ENCODE measurements around the gene PPEF1. TPM values are rescaled to one million over a fixed set of nuclear protein-coding genes. Genes with fewer than 3 reads are reported as not detected.

PPEF1 gene
- total and polyA plus RNA-seq, 2 experiments from 2014 or later, result 0.76 TPM; not detected in 1

DNA sequence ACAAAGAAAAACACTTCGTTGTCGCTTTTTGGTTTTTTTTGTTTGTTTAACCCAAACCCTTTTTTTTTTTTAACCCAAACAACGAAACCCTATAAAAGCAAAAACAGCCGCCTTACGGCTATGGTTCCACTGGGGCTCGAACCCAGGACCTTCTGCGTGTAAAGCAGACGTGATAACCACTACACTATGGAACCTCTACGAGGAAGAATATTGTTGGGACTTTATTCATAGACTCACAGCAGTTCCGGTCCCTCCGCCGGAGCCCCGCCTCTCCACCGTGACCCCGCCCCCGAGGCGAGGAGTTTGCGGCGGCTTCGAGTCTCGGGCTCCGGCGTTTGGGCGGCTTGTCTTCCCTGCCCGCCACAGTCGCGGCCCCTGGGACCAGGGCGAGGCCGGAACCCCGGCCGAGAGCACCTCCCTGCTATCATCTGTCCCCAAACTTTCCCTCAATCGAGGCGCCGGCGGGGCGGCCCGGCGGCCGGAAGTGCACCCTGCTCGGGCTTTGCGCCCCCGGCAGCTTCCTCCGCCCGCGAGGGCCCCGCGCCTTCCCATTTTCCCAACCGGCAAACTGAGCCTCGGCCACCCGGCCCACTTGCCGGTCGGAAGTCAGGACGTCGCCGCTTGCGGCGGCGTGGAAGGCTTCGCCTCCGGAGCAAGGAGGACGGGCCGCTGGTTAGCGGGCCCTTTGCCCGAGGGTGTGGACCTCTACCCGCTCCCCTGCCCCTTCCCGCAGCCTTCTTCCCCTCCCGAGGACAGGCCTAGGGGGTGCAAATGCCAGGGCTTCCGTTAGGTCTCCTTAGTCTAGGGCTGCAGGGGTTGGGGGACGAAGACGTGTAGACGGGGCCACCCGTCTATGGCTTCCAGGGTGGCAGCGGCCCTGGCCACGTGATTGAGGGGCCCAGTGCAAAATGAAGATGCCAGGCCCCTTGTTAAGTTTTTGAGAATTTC lies 32.4 kb upstream of the PPEF1 start:
- Histone ChIP-seq H2AFZ (peak overlapping the region; percentile 56), H3K36me3 (ENCODE audit: insufficient read depth) (no peaks in the 10 kb centered on the region), H3K4me2 (peak overlapping the region; percentile 71), H3F3A (replicated peaks; ENCODE audit: low read depth) (no peaks in the 10 kb centered on the region), H3K9me2 (ENCODE audit: insufficient read depth) (no peaks in the 10 kb centered on the region), H3K27me3 (ENCODE audit: insufficient read depth) (no peaks in the 10 kb centered on the region), H3K79me2 (replicated peaks; ENCODE audit: insufficient read depth) (no peaks in the 10 kb centered on the region), H3K4me3 (peak overlapping the region; percentile 69), H4K20me1 (replicated peaks; ENCODE audit: insufficient read depth) (no peaks in the 10 kb centered on the region), H3K27ac (ENCODE audit: low read depth) (no peak overlapping the region; the same call in 1 of the 2 replicates), H3K4me1 (ENCODE audit: insufficient read depth) (no peaks in the 10 kb centered on the region)
- DNase-seq (ENCODE audit: low spot score), result peak; percentile 70
- Mint-ChIP-seq H3K27me3 (ENCODE audit: insufficient read depth, low read depth, poor library complexity) (peaks cover 10% of the 10 kb centered on the region), H3K4me1 (no peaks in the 10 kb centered on the region), H3K9me3 (no peaks in the 10 kb centered on the region), H3K36me3 (ENCODE audit: low read depth) (no peaks in the 10 kb centered on the region), H3K27ac (no peak overlapping the region), H3K4me3 (peak overlapping the region; percentile 74)
- no peak for TF ChIP-seq POLR2AphosphoS5 (IDR thresholded peaks at IDR 0.05; ENCODE audit: low read depth)
- TF ChIP-seq ZNF462 (CRISPR knock-in tag; IDR thresholded peaks at IDR 0.05), result no peak
- no peak for TF ChIP-seq CREB1 (CRISPR knock-in tag; IDR thresholded peaks at IDR 0.05; ENCODE audit: low read depth)
- no peak for TF ChIP-seq ZNF331 (CRISPR knock-in tag; IDR thresholded peaks at IDR 0.05; ENCODE audit: low read depth)
- no peak for TF ChIP-seq JUNB (IDR thresholded peaks at IDR 0.05; ENCODE audit: unreplicated experiment)
- TF ChIP-seq, protein P1, sequence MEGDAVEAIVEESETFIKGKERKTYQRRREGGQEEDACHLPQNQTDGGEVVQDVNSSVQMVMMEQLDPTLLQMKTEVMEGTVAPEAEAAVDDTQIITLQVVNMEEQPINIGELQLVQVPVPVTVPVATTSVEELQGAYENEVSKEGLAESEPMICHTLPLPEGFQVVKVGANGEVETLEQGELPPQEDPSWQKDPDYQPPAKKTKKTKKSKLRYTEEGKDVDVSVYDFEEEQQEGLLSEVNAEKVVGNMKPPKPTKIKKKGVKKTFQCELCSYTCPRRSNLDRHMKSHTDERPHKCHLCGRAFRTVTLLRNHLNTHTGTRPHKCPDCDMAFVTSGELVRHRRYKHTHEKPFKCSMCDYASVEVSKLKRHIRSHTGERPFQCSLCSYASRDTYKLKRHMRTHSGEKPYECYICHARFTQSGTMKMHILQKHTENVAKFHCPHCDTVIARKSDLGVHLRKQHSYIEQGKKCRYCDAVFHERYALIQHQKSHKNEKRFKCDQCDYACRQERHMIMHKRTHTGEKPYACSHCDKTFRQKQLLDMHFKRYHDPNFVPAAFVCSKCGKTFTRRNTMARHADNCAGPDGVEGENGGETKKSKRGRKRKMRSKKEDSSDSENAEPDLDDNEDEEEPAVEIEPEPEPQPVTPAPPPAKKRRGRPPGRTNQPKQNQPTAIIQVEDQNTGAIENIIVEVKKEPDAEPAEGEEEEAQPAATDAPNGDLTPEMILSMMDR (conservative IDR thresholded peaks at IDR 0.05; ENCODE audit: low read depth in 2 of 2), result no peak
- TF ChIP-seq ZNF114 (CRISPR knock-in tag; IDR thresholded peaks at IDR 0.05), result no peak
- no peak for TF ChIP-seq NANOG (IDR thresholded peaks at IDR 0.05; ENCODE audit: borderline replicate concordance)
- TF ChIP-seq, protein P2, sequence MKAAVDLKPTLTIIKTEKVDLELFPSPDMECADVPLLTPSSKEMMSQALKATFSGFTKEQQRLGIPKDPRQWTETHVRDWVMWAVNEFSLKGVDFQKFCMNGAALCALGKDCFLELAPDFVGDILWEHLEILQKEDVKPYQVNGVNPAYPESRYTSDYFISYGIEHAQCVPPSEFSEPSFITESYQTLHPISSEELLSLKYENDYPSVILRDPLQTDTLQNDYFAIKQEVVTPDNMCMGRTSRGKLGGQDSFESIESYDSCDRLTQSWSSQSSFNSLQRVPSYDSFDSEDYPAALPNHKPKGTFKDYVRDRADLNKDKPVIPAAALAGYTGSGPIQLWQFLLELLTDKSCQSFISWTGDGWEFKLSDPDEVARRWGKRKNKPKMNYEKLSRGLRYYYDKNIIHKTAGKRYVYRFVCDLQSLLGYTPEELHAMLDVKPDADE (IDR thresholded peaks at IDR 0.05), result no peak
- no peak for TF ChIP-seq EZH2 (IDR thresholded peaks at IDR 0.05; ENCODE audit: low read depth, unreplicated experiment)
- TF ChIP-seq REST (IDR thresholded peaks at IDR 0.05; ENCODE audit: unreplicated experiment), result no peak
- TF ChIP-seq EZH2phosphoT487 (IDR thresholded peaks at IDR 0.05; ENCODE audit: unreplicated experiment), result no peak
- no peak for TF ChIP-seq STAT1 (IDR thresholded peaks at IDR 0.05; ENCODE audit: unreplicated experiment)
- peak; percentile 76 for ATAC-seq

Measured in GM23338 (cell line).